C4-2B (cell line): ENCODE data around the gene GIT1.
A peak's percentile ranks its signal among the peaks of the same experiment; 100 is the strongest.

Experiments
- H3K27ac ChIP-seq: fragments of 450-650 bp; 2 replicates; pipeline ENCODE4 v1.5.1; 2017
- CTCF ChIP-seq: fragments of 450-650 bp; conservative IDR thresholded peaks from 2 replicates; pipeline ENCODE4 v1.5.1; 2017; ENCODE audit warnings: mild to moderate bottlenecking
- ZFX ChIP-seq: fragments of 450-650 bp; IDR thresholded peaks from 2 replicates; pipeline ENCODE4 v1.6.1; 2017

GIT1 gene

GRCh38 chr17:29591737-29592608, 2.5 kb upstream of the GIT1 start:
- no peak for TF ChIP-seq ZFX
- TF ChIP-seq CTCF: peak; percentile 99
- H3K27ac ChIP-seq: peak overlapping the region; percentile 89

GRCh38 chr17:29591146-29591736, 1.8 kb upstream of the GIT1 start:
- peak overlapping the region; percentile 89 for H3K27ac ChIP-seq
- no peak for TF ChIP-seq ZFX
- TF ChIP-seq CTCF: 0 out of 2 replicates have a peak, but pooled peaks have one; percentile 14

GRCh38 chr17:29590411-29591145, 1.1 kb upstream of the GIT1 start:
- TF ChIP-seq CTCF (no peak), ZFX (no peak)
- peak overlapping the region; percentile 89 for H3K27ac ChIP-seq

- TF ChIP-seq ZFX (peak; percentile 81), CTCF (no peak)
- H3K27ac ChIP-seq: peak overlapping the region; percentile 89
Measured at GRCh38 chr17:29588562-29589411, 661 bp downstream of the GIT1 start.

GRCh38 chr17:29588017-29588561, 1.4 kb downstream of the GIT1 start:
- no peak for TF ChIP-seq CTCF
- H3K27ac ChIP-seq: peak overlapping the region; percentile 89

GRCh38 chr17:29587591-29587990, 1.9 kb downstream of the GIT1 start:
- TF ChIP-seq ZFX (no peak), CTCF (no peak)
- H3K27ac ChIP-seq: peak overlapping the region; percentile 89; the same call in 1 of the 2 replicates
